ENCODE measurements around the gene FLT3.

DNA sequence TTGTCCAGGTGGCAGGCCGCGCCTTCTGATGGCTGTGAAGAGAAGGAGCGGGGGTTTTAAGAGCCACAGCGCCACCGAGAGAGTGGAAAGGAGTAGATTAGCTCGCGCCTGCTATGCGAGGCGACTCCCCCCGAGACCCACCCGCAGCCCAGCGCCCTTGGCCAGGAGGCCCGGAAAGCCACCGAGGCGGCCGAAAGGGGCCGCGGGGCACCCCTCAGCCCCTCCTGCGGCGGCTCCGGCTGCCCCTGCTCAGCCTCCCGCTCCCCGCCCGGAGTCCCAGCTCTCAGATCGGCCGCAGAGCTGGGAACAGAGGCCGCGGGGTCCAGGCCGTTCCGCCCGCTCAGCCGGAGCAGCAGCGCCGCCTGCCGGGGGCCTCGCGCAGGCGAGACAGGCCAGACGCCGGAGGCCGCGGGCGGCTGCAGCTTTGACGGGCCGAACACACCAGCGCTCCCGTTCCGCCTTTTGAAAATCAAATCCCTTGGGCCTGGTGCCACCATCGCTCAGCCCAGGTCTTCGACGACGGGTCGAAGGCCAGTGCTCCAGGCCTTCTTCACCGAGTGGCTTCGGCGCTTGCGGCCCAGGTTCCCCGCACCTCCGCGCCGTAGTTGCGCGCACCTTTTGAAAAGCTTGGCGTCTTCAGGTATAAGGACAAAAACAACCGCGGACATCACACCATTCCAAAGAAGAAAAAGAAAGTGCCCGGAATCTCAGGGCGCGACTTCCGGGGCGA, 146.5 kb downstream of the FLT3 start:
- TF ChIP-seq, protein P1, sequence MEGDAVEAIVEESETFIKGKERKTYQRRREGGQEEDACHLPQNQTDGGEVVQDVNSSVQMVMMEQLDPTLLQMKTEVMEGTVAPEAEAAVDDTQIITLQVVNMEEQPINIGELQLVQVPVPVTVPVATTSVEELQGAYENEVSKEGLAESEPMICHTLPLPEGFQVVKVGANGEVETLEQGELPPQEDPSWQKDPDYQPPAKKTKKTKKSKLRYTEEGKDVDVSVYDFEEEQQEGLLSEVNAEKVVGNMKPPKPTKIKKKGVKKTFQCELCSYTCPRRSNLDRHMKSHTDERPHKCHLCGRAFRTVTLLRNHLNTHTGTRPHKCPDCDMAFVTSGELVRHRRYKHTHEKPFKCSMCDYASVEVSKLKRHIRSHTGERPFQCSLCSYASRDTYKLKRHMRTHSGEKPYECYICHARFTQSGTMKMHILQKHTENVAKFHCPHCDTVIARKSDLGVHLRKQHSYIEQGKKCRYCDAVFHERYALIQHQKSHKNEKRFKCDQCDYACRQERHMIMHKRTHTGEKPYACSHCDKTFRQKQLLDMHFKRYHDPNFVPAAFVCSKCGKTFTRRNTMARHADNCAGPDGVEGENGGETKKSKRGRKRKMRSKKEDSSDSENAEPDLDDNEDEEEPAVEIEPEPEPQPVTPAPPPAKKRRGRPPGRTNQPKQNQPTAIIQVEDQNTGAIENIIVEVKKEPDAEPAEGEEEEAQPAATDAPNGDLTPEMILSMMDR (IDR thresholded peaks at IDR 0.05) = peak; percentile 36 to 79 (median 39)
- TF ChIP-seq POLR2A (IDR thresholded peaks at IDR 0.05) = no peak
